H9 (cell line): ENCODE measurements around the gene STAT3. TPM values are rescaled to one million over a fixed set of nuclear protein-coding genes. Genes with fewer than 3 reads are reported as not detected.

Source experiments
- DNase-seq: peaks from one replicate; pipeline ENCODE4 v3.0.0-alpha.2; 2017
- H2AFZ ChIP-seq: one replicate; pipeline ENCODE4 v1.6.1; 2013; ENCODE audit warnings: mild to moderate bottlenecking, low read length, control low read depth, moderate library complexity
- H2AK5ac ChIP-seq: 2 replicates; pipeline ENCODE4 v1.6.1; 2013; ENCODE audit warnings: low read length, control low read depth, mixed read lengths; ENCODE audit not compliant: insufficient read length
- H2BK120ac ChIP-seq: one replicate; pipeline ENCODE4 v1.6.1; 2013; ENCODE audit warnings: low read depth, mild to moderate bottlenecking, low read length, control low read depth, inconsistent platforms; ENCODE audit not compliant: poor library complexity, severe bottlenecking
- H2BK12ac ChIP-seq: 2 replicates; pipeline ENCODE4 v1.6.1; 2013; ENCODE audit warnings: low read length, control low read depth, mixed read lengths, low read depth; ENCODE audit not compliant: insufficient read length
- H2BK15ac ChIP-seq: 2 replicates; pipeline ENCODE4 v1.6.1; 2013; ENCODE audit warnings: low read depth, low read length, control low read depth
- H2BK20ac ChIP-seq: one replicate; pipeline ENCODE4 v1.6.1; 2013; ENCODE audit warnings: low read depth, mild to moderate bottlenecking, low read length, control low read depth, inconsistent platforms; ENCODE audit not compliant: poor library complexity, severe bottlenecking
- H2BK5ac ChIP-seq: 2 replicates; pipeline ENCODE4 v1.6.1; 2013; ENCODE audit warnings: low read length, control low read depth, mixed read lengths; ENCODE audit not compliant: insufficient read length
- H3K14ac ChIP-seq: 2 replicates; pipeline ENCODE4 v1.6.1; 2013; ENCODE audit warnings: low read length, control low read depth; ENCODE audit not compliant: insufficient read depth
- H3K18ac ChIP-seq: 2 replicates; pipeline ENCODE4 v1.6.1; 2013; ENCODE audit warnings: low read depth, mild to moderate bottlenecking, mixed read lengths, low read length, control low read depth; ENCODE audit not compliant: insufficient read length
- H3K23ac ChIP-seq: 2 replicates; pipeline ENCODE4 v1.6.1; 2013; ENCODE audit warnings: low read length, control low read depth, mixed read lengths, low read depth; ENCODE audit not compliant: insufficient read length
- H3K23me2 ChIP-seq: 2 replicates; pipeline ENCODE4 v1.6.1; 2013; ENCODE audit warnings: low read depth, mild to moderate bottlenecking, mixed read lengths, low read length, control low read depth; ENCODE audit not compliant: insufficient read length, poor library complexity, severe bottlenecking
- H3K27ac ChIP-seq: 2 replicates; pipeline ENCODE4 v1.5.1; 2013; ENCODE audit warnings: low read length, control low read depth, mixed read lengths, low read depth; ENCODE audit not compliant: insufficient read length
- H3K27me3 ChIP-seq: 2 replicates; pipeline ENCODE4 v1.6.1; 2013; ENCODE audit warnings: low read length, control low read depth, inconsistent platforms; ENCODE audit not compliant: insufficient read depth
- H3K4ac ChIP-seq: 2 replicates; pipeline ENCODE4 v1.6.1; 2013; ENCODE audit warnings: low read depth, mild to moderate bottlenecking, control low read depth, inconsistent platforms, low read length, moderate library complexity
- H3K4me1 ChIP-seq: 2 replicates; pipeline ENCODE4 v1.6.1; 2013; ENCODE audit warnings: low read length, control low read depth, inconsistent platforms; ENCODE audit not compliant: insufficient read depth
- H3K4me2 ChIP-seq: 2 replicates; pipeline ENCODE4 v1.6.1; 2013; ENCODE audit warnings: low read length, control low read depth, mixed read lengths; ENCODE audit not compliant: insufficient read length, insufficient read depth
- H3K56ac ChIP-seq: 2 replicates; pipeline ENCODE4 v1.6.1; 2013; ENCODE audit warnings: low read depth, mild to moderate bottlenecking, mixed read lengths, low read length, control low read depth; ENCODE audit not compliant: insufficient read length
- H3K79me1 ChIP-seq: 2 replicates; pipeline ENCODE4 v1.6.1; 2013; ENCODE audit warnings: low read depth, mild to moderate bottlenecking, moderate library complexity, low read length, control low read depth, inconsistent platforms; ENCODE audit not compliant: insufficient read depth, poor library complexity, severe bottlenecking
- H3K79me2 ChIP-seq: 2 replicates; pipeline ENCODE4 v1.6.1; 2013; ENCODE audit warnings: low read length, control low read depth, inconsistent platforms; ENCODE audit not compliant: insufficient read depth
- H3K9ac ChIP-seq: 2 replicates; pipeline ENCODE4 v1.6.1; 2013; ENCODE audit warnings: low read length, control low read depth, mixed read lengths; ENCODE audit not compliant: insufficient read length; ENCODE audit errors: extremely low read depth
- H3K9me3 ChIP-seq: one replicate; pipeline ENCODE4 v1.6.1; 2013; ENCODE audit warnings: low read depth, low read length, inconsistent platforms; ENCODE audit not compliant: control insufficient read depth
- H3T11ph ChIP-seq: one replicate; pipeline ENCODE4 v1.6.1; 2013; ENCODE audit warnings: mild to moderate bottlenecking, low read length, control low read depth, inconsistent platforms
- H4K20me1 ChIP-seq: one replicate; pipeline ENCODE4 v1.6.1; 2013; ENCODE audit not compliant: control insufficient read depth, insufficient read length, insufficient read depth
- H4K5ac ChIP-seq: 2 replicates; pipeline ENCODE4 v1.6.1; 2013; ENCODE audit warnings: low read depth, mild to moderate bottlenecking, mixed read lengths, low read length, control low read depth; ENCODE audit not compliant: insufficient read length
- H4K8ac ChIP-seq: replicated peaks from 2 replicates; pipeline ENCODE4 v1.6.1; 2013; ENCODE audit warnings: low read length, control low read depth, mixed read lengths, low read depth; ENCODE audit not compliant: insufficient read length
- H4K91ac ChIP-seq: 2 replicates; pipeline ENCODE4 v1.6.1; 2013; ENCODE audit warnings: low read depth, mild to moderate bottlenecking, moderate library complexity, mixed read lengths, low read length, control low read depth; ENCODE audit not compliant: insufficient read length
- H3K27ac Mint-ChIP-seq, 3 experiments: 2 replicates in 2 of 3; 3 replicates in 1 of 3; pipeline ENCODE4 v1.8.0; 2020 to 2021; ENCODE audit warnings: mixed read lengths in 3 of 3, mild to moderate bottlenecking in 1 of 3, moderate library complexity in 1 of 3
- H3K27me3 Mint-ChIP-seq: 2 replicates; pipeline ENCODE4 v1.8.0; 2021; ENCODE audit warnings: low read depth, mild to moderate bottlenecking, moderate library complexity, mixed read lengths
- H3K36me3 Mint-ChIP-seq, 3 experiments: 2 replicates in 2 of 3; 3 replicates in 1 of 3; pipeline ENCODE4 v1.8.0; 2020 to 2021; ENCODE audit warnings: low read depth in 3 of 3, mixed read lengths in 3 of 3; ENCODE audit not compliant: insufficient read depth in 1 of 3
- H3K4me1 Mint-ChIP-seq, 2 experiments: 2 replicates each; pipeline ENCODE4 v1.8.0; 2020; ENCODE audit warnings: mixed read lengths in 2 of 2
- H3K4me3 Mint-ChIP-seq, 2 experiments: 2 replicates in 1 of 2; 3 replicates in 1 of 2; pipeline ENCODE4 v1.8.0; 2020 to 2021; ENCODE audit warnings: mild to moderate bottlenecking in 2 of 2, mixed read lengths in 2 of 2, moderate library complexity in 1 of 2
- H3K9me3 Mint-ChIP-seq, 2 experiments: 2 replicates in 1 of 2; 3 replicates in 1 of 2; pipeline ENCODE4 v1.8.0; 2020; ENCODE audit warnings: mild to moderate bottlenecking in 2 of 2, mixed read lengths in 2 of 2, moderate library complexity in 1 of 2
- CTCF ChIP-seq: fragments of 200-600 bp; sonication (generic); conservative IDR thresholded peaks from 3 replicates; pipeline ENCODE4 v1.8.0; 2021; ENCODE audit warnings: antibody characterized with exemption, mild to moderate bottlenecking
- WGBS: extraction: QIAGEN DNeasy Blood & Tissue Kit; methylation state at CpG from one replicate; pipeline ENCODE4 v1.1.7; 2013; ENCODE audit warnings: missing lambda C conversion rate, low lambda C conversion rate, mixed read lengths; ENCODE audit not compliant: insufficient read length; ENCODE audit errors: extremely low coverage; 5-methylcytosine and 5-hydroxymethylcytosine counted together
- total RNA-seq: library from RNA; stranded (reverse); gene quantifications from 2 replicates; pipeline ENCODE4 v1.2.1, GENCODE V29; 2021

STAT3 gene
- total RNA-seq, 1 experiment from 2014 or later: 83.2 TPM

- peaks cover 0 to 9% (median 5%) of the 10 kb centered on the region in 3 experiments; a peak in 3 of 7 replicates for H3K36me3 Mint-ChIP-seq
- Histone ChIP-seq H3K14ac (no peak overlapping the region), H3K9ac (no peak overlapping the region), H3K23me2 (no peaks in the 10 kb centered on the region), H3K27me3 (no peaks in the 10 kb centered on the region), H3K79me2 (no peaks in the 10 kb centered on the region), H4K5ac (no peak overlapping the region), H3K23ac (no peak overlapping the region), H3K9me3 (no peaks in the 10 kb centered on the region), H2AFZ (no peak overlapping the region), H4K91ac (no peak overlapping the region), H2BK12ac (no peak overlapping the region), H3K4ac (no peak overlapping the region), H2AK5ac (no peak overlapping the region), H2BK5ac (no peak overlapping the region), H3K56ac (no peak overlapping the region), H3K27ac (no peak overlapping the region), H2BK120ac (no peak overlapping the region), H2BK15ac (no peak overlapping the region; the same call in 1 of the 2 replicates), H3K18ac (no peak overlapping the region), H4K20me1 (no peaks in the 10 kb centered on the region), H3K4me1 (peaks cover 8% of the 10 kb centered on the region; the same call in 1 of the 2 replicates), H4K8ac (no peak overlapping the region), H2BK20ac (no peak overlapping the region), H3T11ph (no peak overlapping the region), H3K79me1 (no peaks in the 10 kb centered on the region), H3K4me2 (no peak overlapping the region)
- H3K27ac Mint-ChIP-seq: no peak overlapping the region
- peaks cover 21 to 39% of the 10 kb centered on the region in 2 experiments for H3K4me1 Mint-ChIP-seq
- H3K27me3 Mint-ChIP-seq: no peaks in the 10 kb centered on the region
- no CpG with 5 or more reads among the region's 11 CpGs for WGBS
- no peak for TF ChIP-seq CTCF
- DNase-seq: no peak
- H3K4me3 Mint-ChIP-seq: no peak overlapping the region
- H3K9me3 Mint-ChIP-seq: no peaks in the 10 kb centered on the region
These were observed 23.9 kb upstream of the STAT3 start for GRCh38 chr17:42411905-42412679.
